Measurements from ENCODE around the gene CYREN. TPM values are rescaled to one million over a fixed set of nuclear protein-coding genes. Genes with fewer than 3 reads are reported as not detected.

Gene CYREN
- polyA plus RNA-seq, 1 donor (not counting 4 experiments of a cell fraction or from before 2014, with no cell fraction given): 41.7 TPM

GRCh38 chr7:135147899-135148721, 22.4 kb downstream of the CYREN start, which contains the start of gene TMEM140:
Gene TMEM140 (plus strand): TSS chr7:135148072. CDS start chr7:135164442, 16,370 bp downstream.
- H4K20me1 ChIP-seq (ENCODE audit: control insufficient read depth, extremely low read depth, insufficient read depth, low read length): no peaks in the 10 kb centered on the region
- FAIRE-seq (no peak), DNase-seq (ENCODE audit: low read depth, low spot score) (no peak)

GRCh38 chr7:135147341-135147898, 23.1 kb downstream of the CYREN start:
- H3K4me3 ChIP-seq (ENCODE audit: control insufficient read depth in 2 of 3, extremely low read depth in 1 of 3, insufficient read depth in 2 of 3, low read depth in 1 of 3, low read length in 3 of 3): no peak overlapping the region

More at GRCh38 chr7:135147899-135148721, 22.4 kb downstream of the CYREN start, which contains the start of gene TMEM140:
- Histone ChIP-seq H3K27ac (ENCODE audit: control insufficient read depth, insufficient read depth, low read length) (no peak within 1 kb of the TSS), H3K4me1 (ENCODE audit: control insufficient read depth, extremely low read depth, insufficient read depth, low read length) (no peaks in the 10 kb centered on the region), H3K9me3 (ENCODE audit: control insufficient read depth, low read depth, low read length) (no peaks in the 10 kb centered on the region), H3K36me3 (ENCODE audit: control insufficient read depth in 2 of 2, extremely low read depth in 1 of 2, insufficient read depth in 2 of 2, low read length in 2 of 2) (no peaks in the 10 kb centered on the region), H3K9ac (ENCODE audit: control insufficient read depth, extremely low read depth, insufficient read depth, low read length) (no peak within 1 kb of the TSS), H2AFZ (ENCODE audit: control insufficient read depth, low read length) (peak within 1 kb of the TSS; percentile 51), H3K4me3 (ENCODE audit: control insufficient read depth in 2 of 3, extremely low read depth in 1 of 3, insufficient read depth in 2 of 3, low read depth in 1 of 3, low read length in 3 of 3) (no peak within 1 kb of the TSS), H3K9me1 (ENCODE audit: control insufficient read depth, extremely low read depth, insufficient read depth, low read length) (no peaks in the 10 kb centered on the region), H3K79me2 (ENCODE audit: control insufficient read depth, insufficient read depth, low read length) (no peaks in the 10 kb centered on the region), H3K4me2 (ENCODE audit: control insufficient read depth, extremely low read depth, insufficient read depth, low read depth, low read length) (peak within 1 kb of the TSS; percentile 24), H3K27me3 (ENCODE audit: control insufficient read depth, extremely low read depth, insufficient read depth, low read length) (peaks cover 6% of the 10 kb centered on the region)
- no peak for TF ChIP-seq EZH2 (IDR thresholded peaks at IDR 0.05; ENCODE audit: low read length)
- TF ChIP-seq, protein P1, sequence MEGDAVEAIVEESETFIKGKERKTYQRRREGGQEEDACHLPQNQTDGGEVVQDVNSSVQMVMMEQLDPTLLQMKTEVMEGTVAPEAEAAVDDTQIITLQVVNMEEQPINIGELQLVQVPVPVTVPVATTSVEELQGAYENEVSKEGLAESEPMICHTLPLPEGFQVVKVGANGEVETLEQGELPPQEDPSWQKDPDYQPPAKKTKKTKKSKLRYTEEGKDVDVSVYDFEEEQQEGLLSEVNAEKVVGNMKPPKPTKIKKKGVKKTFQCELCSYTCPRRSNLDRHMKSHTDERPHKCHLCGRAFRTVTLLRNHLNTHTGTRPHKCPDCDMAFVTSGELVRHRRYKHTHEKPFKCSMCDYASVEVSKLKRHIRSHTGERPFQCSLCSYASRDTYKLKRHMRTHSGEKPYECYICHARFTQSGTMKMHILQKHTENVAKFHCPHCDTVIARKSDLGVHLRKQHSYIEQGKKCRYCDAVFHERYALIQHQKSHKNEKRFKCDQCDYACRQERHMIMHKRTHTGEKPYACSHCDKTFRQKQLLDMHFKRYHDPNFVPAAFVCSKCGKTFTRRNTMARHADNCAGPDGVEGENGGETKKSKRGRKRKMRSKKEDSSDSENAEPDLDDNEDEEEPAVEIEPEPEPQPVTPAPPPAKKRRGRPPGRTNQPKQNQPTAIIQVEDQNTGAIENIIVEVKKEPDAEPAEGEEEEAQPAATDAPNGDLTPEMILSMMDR (optimal IDR thresholded peaks at IDR 0.05 in 1 of 3, IDR thresholded peaks at IDR 0.05 in 1 of 3, conservative IDR thresholded peaks at IDR 0.05 in 1 of 3; ENCODE audit: extremely low read depth in 1 of 3, insufficient read depth in 2 of 3, low read length in 3 of 3): no peak
- dilution Hi-C loops (cut with MboI; ENCODE audit: extremely low pct_ligation_motif_present, low sequenced_read_pairs): no loop called here

More at GRCh38 chr7:135147341-135147898, 23.1 kb downstream of the CYREN start:
- dilution Hi-C loops (cut with MboI; ENCODE audit: extremely low pct_ligation_motif_present, low sequenced_read_pairs): no loop called here
- H3K4me1 ChIP-seq (ENCODE audit: control insufficient read depth, extremely low read depth, insufficient read depth, low read length): no peaks in the 10 kb centered on the region
- peak overlapping the region; percentile 24 for H3K4me2 ChIP-seq (ENCODE audit: control insufficient read depth, extremely low read depth, insufficient read depth, low read depth, low read length)
- H3K36me3 ChIP-seq (ENCODE audit: control insufficient read depth in 2 of 2, extremely low read depth in 1 of 2, insufficient read depth in 2 of 2, low read length in 2 of 2): no peaks in the 10 kb centered on the region
- no peak overlapping the region for H3K9ac ChIP-seq (ENCODE audit: control insufficient read depth, extremely low read depth, insufficient read depth, low read length)
- no peak for FAIRE-seq
- no peaks in the 10 kb centered on the region for H3K79me2 ChIP-seq (ENCODE audit: control insufficient read depth, insufficient read depth, low read length)
- H3K9me1 ChIP-seq (ENCODE audit: control insufficient read depth, extremely low read depth, insufficient read depth, low read length): no peaks in the 10 kb centered on the region
- peaks cover 6% of the 10 kb centered on the region for H3K27me3 ChIP-seq (ENCODE audit: control insufficient read depth, extremely low read depth, insufficient read depth, low read length)
- no peaks in the 10 kb centered on the region for H3K9me3 ChIP-seq (ENCODE audit: control insufficient read depth, low read depth, low read length)
- H4K20me1 ChIP-seq (ENCODE audit: control insufficient read depth, extremely low read depth, insufficient read depth, low read length): no peaks in the 10 kb centered on the region
- TF ChIP-seq EZH2 (IDR thresholded peaks at IDR 0.05; ENCODE audit: low read length): no peak
- no peak overlapping the region for H3K27ac ChIP-seq (ENCODE audit: control insufficient read depth, insufficient read depth, low read length)
- DNase-seq (ENCODE audit: low read depth, low spot score): no peak
- peak overlapping the region; percentile 51 for H2AFZ ChIP-seq (ENCODE audit: control insufficient read depth, low read length)
